Measurements from ENCODE around the gene ANKRD52.

ANKRD52 gene

GRCh38 chr12:56247923-56248322, 10.3 kb downstream of the ANKRD52 start:
- no peak overlapping the region for H3K27ac ChIP-seq (ENCODE audit: low read length)
- H3K4me3 ChIP-seq (ENCODE audit: low read depth in 1 of 2, low read length in 2 of 2): no peak overlapping the region
- H3K9me3 ChIP-seq (ENCODE audit: insufficient read depth, low read length, severe bottlenecking): no peaks in the 10 kb centered on the region
- H3K4me2 ChIP-seq (ENCODE audit: insufficient read depth, low read length): no peak overlapping the region
- H3K4me1 ChIP-seq (ENCODE audit: insufficient read depth, low read length): no peaks in the 10 kb centered on the region
- TF ChIP-seq CTCF (IDR thresholded peaks at IDR 0.05; ENCODE audit: borderline replicate concordance, extremely low read depth, low read length, poor library complexity, severe bottlenecking): no peak
- TF ChIP-seq EZH2 (IDR thresholded peaks at IDR 0.05; ENCODE audit: borderline replicate concordance, low read depth, low read length, severe bottlenecking): no peak
- H3K27me3 ChIP-seq (ENCODE audit: insufficient read depth, low read length, poor library complexity): no peaks in the 10 kb centered on the region
- ATAC-seq (ENCODE audit: insufficient read depth, low read depth) (no peak), DNase-seq (no peak)
- no peak overlapping the region for H2AFZ ChIP-seq (ENCODE audit: low read depth, low read length)
- no peak overlapping the region for H3K9ac ChIP-seq (ENCODE audit: low read depth, low read length)
- H3K79me2 ChIP-seq (ENCODE audit: insufficient read depth, low read length): 0 out of 2 replicates have a peak, but pooled peaks cover 2% of the 10 kb centered on the region
- 0 out of 2 replicates have a peak, but pooled peaks cover 3% of the 10 kb centered on the region for H4K20me1 ChIP-seq (ENCODE audit: insufficient read depth, low read length)
- peaks cover 83% of the 10 kb centered on the region for H3K36me3 ChIP-seq (ENCODE audit: insufficient read depth, low read length)

- no peak overlapping the region for H3K4me2 ChIP-seq (ENCODE audit: insufficient read depth, low read length)
- H3K9ac ChIP-seq (ENCODE audit: low read depth, low read length): no peak overlapping the region
- peaks cover 90% of the 10 kb centered on the region for H3K36me3 ChIP-seq (ENCODE audit: insufficient read depth, low read length)
Measured at GRCh38 chr12:56244494-56244893, 13.7 kb downstream of the ANKRD52 start.

GRCh38 chr12:56243731-56244181, 14.4 kb downstream of the ANKRD52 start:
- H4K20me1 ChIP-seq (ENCODE audit: insufficient read depth, low read length): peaks cover 3% of the 10 kb centered on the region; the same call in 1 of the 2 replicates
- no peak overlapping the region for H3K4me3 ChIP-seq (ENCODE audit: low read depth in 1 of 2, low read length in 2 of 2)
- no peak overlapping the region for H3K27ac ChIP-seq (ENCODE audit: low read length)
- H3K9ac ChIP-seq (ENCODE audit: low read depth, low read length): no peak overlapping the region
- no peaks in the 10 kb centered on the region for H3K9me3 ChIP-seq (ENCODE audit: insufficient read depth, low read length, severe bottlenecking)
- H2AFZ ChIP-seq (ENCODE audit: low read depth, low read length): no peak overlapping the region
- no peak for ATAC-seq (ENCODE audit: insufficient read depth, low read depth)
- no peaks in the 10 kb centered on the region for H3K4me1 ChIP-seq (ENCODE audit: insufficient read depth, low read length)
- no peaks in the 10 kb centered on the region for H3K27me3 ChIP-seq (ENCODE audit: insufficient read depth, low read length, poor library complexity)
- H3K79me2 ChIP-seq (ENCODE audit: insufficient read depth, low read length): 0 out of 2 replicates have a peak, but pooled peaks cover 2% of the 10 kb centered on the region
- no peak for TF ChIP-seq CTCF (IDR thresholded peaks at IDR 0.05; ENCODE audit: borderline replicate concordance, extremely low read depth, low read length, poor library complexity, severe bottlenecking)
- TF ChIP-seq EZH2 (IDR thresholded peaks at IDR 0.05; ENCODE audit: borderline replicate concordance, low read depth, low read length, severe bottlenecking): no peak
- DNase-seq: no peak
- no peak overlapping the region for H3K4me2 ChIP-seq (ENCODE audit: insufficient read depth, low read length)
- peaks cover 91% of the 10 kb centered on the region for H3K36me3 ChIP-seq (ENCODE audit: insufficient read depth, low read length)

More at GRCh38 chr12:56244494-56244893, 13.7 kb downstream of the ANKRD52 start:
- H2AFZ ChIP-seq (ENCODE audit: low read depth, low read length): no peak overlapping the region
- no peak for DNase-seq
- no peaks in the 10 kb centered on the region for H3K4me1 ChIP-seq (ENCODE audit: insufficient read depth, low read length)
- TF ChIP-seq CTCF (IDR thresholded peaks at IDR 0.05; ENCODE audit: borderline replicate concordance, extremely low read depth, low read length, poor library complexity, severe bottlenecking): no peak
- TF ChIP-seq EZH2 (IDR thresholded peaks at IDR 0.05; ENCODE audit: borderline replicate concordance, low read depth, low read length, severe bottlenecking): no peak
- H3K4me3 ChIP-seq (ENCODE audit: low read depth in 1 of 2, low read length in 2 of 2): no peak overlapping the region
- H3K27me3 ChIP-seq (ENCODE audit: insufficient read depth, low read length, poor library complexity): no peaks in the 10 kb centered on the region
- ATAC-seq (ENCODE audit: insufficient read depth, low read depth): no peak
- peaks cover 3% of the 10 kb centered on the region; the same call in 1 of the 2 replicates for H4K20me1 ChIP-seq (ENCODE audit: insufficient read depth, low read length)
- 0 out of 2 replicates have a peak, but pooled peaks cover 2% of the 10 kb centered on the region for H3K79me2 ChIP-seq (ENCODE audit: insufficient read depth, low read length)
- no peaks in the 10 kb centered on the region for H3K9me3 ChIP-seq (ENCODE audit: insufficient read depth, low read length, severe bottlenecking)
- no peak overlapping the region for H3K27ac ChIP-seq (ENCODE audit: low read length)

Data from DND-41 (cell line).